WTC11 (cell line): ENCODE measurements around the gene ACOXL. TPM values are rescaled to one million over a fixed set of nuclear protein-coding genes. Genes with fewer than 3 reads are reported as not detected.

Source experiments
- CREM ChIP-seq: sonication (generic); formaldehyde crosslinking; IDR thresholded peaks from 2 replicates; pipeline ENCODE4 v1.8.1; 2022; ENCODE audit warnings: mild to moderate bottlenecking, missing genetic modification reagents, moderate library complexity
- FOXJ3 ChIP-seq: sonication (generic); formaldehyde crosslinking; IDR thresholded peaks from 2 replicates; pipeline ENCODE4 v1.9.0; 2021; ENCODE audit warnings: missing genetic modification reagents, mild to moderate bottlenecking, borderline replicate concordance
- JAZF1 ChIP-seq: fragments of 250-450 bp; sonication (Bioruptor Pico); IDR thresholded peaks from 2 replicates; pipeline ENCODE4 v1.9.0; 2021; ENCODE audit warnings: moderate library complexity, mild to moderate bottlenecking, inconsistent platforms
- MYBL2 ChIP-seq: sonication (generic); formaldehyde crosslinking; IDR thresholded peaks from 2 replicates; pipeline ENCODE4 v1.8.1; 2023; ENCODE audit warnings: mild to moderate bottlenecking, moderate library complexity, missing genetic modification reagents
- TCF7 ChIP-seq: sonication (generic); formaldehyde crosslinking; IDR thresholded peaks from 2 replicates; pipeline ENCODE4 v1.8.0; 2022; ENCODE audit warnings: mild to moderate bottlenecking, low read depth, missing genetic modification reagents, moderate library complexity
- TEAD1 ChIP-seq: sonication (generic); formaldehyde crosslinking; IDR thresholded peaks from 2 replicates; pipeline ENCODE4 v1.8.0; 2022; ENCODE audit warnings: mild to moderate bottlenecking, missing genetic modification reagents
- ZNF232 ChIP-seq: sonication (generic); formaldehyde crosslinking; IDR thresholded peaks from 2 replicates; pipeline ENCODE4 v1.8.0; 2022; ENCODE audit warnings: mild to moderate bottlenecking, missing genetic modification reagents
- total RNA-seq: library from RNA; stranded (reverse); gene quantifications from 3 replicates; pipeline ENCODE4 v1.2.3, GENCODE V29; 2021
- TF ChIP-seq, protein P1 (sequence below): fragments of 250-450 bp; sonication (Bioruptor Pico); IDR thresholded peaks from 2 replicates; pipeline ENCODE4 v1.9.0; 2021; ENCODE audit warnings: mild to moderate bottlenecking
- TF ChIP-seq, protein P2 (sequence below): sonication (generic); formaldehyde crosslinking; IDR thresholded peaks from 2 replicates; pipeline ENCODE4 v1.8.0; 2022; ENCODE audit warnings: mild to moderate bottlenecking, missing genetic modification reagents
- TF ChIP-seq, protein P3 (sequence below): sonication (generic); formaldehyde crosslinking; IDR thresholded peaks from 2 replicates; pipeline ENCODE4 v1.8.0; 2023; ENCODE audit warnings: missing genetic modification reagents, mild to moderate bottlenecking, borderline replicate concordance
- TF ChIP-seq, protein P4 (sequence below): sonication (generic); formaldehyde crosslinking; IDR thresholded peaks from 2 replicates; pipeline ENCODE4 v1.8.1; 2023; ENCODE audit warnings: mild to moderate bottlenecking, missing genetic modification reagents, borderline replicate concordance
- TF ChIP-seq, protein P5 (sequence below): sonication (generic); formaldehyde crosslinking; IDR thresholded peaks from 2 replicates; pipeline ENCODE4 v1.8.1; 2023; ENCODE audit warnings: mild to moderate bottlenecking, missing genetic modification reagents
- TF ChIP-seq, protein P6 (sequence below): fragments of 250-450 bp; sonication (Bioruptor Pico); IDR thresholded peaks from 2 replicates; pipeline ENCODE4 v2.1.2; 2022; ENCODE audit warnings: mild to moderate bottlenecking, moderate library complexity
- TF ChIP-seq, protein P7 (sequence below): sonication (generic); formaldehyde crosslinking; IDR thresholded peaks from 2 replicates; pipeline ENCODE4 v1.8.1; 2023; ENCODE audit warnings: mild to moderate bottlenecking, missing genetic modification reagents, moderate library complexity

Gene ACOXL
- total RNA-seq, 1 experiment from 2014 or later = 14.9 TPM

DNA sequence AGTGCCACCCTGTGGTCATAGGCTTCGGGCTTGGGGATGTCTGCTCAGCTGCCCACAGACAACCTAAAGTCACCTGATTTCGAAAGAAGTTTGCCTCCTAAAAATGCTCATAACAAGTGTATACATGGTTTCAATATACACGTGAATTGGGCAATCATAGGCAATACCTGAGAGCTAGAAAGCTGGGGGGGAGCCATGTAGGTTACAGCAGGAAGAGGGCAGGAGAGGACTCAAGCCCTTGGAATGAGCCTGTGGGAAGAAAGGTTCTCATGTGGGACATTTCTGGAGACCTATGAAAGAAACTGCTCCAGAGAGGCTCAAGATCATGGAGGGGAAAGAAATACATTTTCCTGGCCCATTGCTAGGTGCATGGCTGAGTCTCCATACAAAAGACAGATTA, 109.7 kb downstream of the ACOXL start (continued):
- TF ChIP-seq, protein P1, sequence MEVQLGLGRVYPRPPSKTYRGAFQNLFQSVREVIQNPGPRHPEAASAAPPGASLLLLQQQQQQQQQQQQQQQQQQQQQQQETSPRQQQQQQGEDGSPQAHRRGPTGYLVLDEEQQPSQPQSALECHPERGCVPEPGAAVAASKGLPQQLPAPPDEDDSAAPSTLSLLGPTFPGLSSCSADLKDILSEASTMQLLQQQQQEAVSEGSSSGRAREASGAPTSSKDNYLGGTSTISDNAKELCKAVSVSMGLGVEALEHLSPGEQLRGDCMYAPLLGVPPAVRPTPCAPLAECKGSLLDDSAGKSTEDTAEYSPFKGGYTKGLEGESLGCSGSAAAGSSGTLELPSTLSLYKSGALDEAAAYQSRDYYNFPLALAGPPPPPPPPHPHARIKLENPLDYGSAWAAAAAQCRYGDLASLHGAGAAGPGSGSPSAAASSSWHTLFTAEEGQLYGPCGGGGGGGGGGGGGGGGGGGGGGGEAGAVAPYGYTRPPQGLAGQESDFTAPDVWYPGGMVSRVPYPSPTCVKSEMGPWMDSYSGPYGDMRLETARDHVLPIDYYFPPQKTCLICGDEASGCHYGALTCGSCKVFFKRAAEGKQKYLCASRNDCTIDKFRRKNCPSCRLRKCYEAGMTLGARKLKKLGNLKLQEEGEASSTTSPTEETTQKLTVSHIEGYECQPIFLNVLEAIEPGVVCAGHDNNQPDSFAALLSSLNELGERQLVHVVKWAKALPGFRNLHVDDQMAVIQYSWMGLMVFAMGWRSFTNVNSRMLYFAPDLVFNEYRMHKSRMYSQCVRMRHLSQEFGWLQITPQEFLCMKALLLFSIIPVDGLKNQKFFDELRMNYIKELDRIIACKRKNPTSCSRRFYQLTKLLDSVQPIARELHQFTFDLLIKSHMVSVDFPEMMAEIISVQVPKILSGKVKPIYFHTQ (CRISPR knock-in tag) = no peak
- TF ChIP-seq ZNF232 (CRISPR knock-in tag) (no peak), FOXJ3 (CRISPR knock-in tag) (no peak), TEAD1 (no peak), CREM (CRISPR knock-in tag) (no peak), MYBL2 (no peak), TCF7 (no peak), JAZF1 (CRISPR knock-in tag) (no peak)
- TF ChIP-seq, protein P2, sequence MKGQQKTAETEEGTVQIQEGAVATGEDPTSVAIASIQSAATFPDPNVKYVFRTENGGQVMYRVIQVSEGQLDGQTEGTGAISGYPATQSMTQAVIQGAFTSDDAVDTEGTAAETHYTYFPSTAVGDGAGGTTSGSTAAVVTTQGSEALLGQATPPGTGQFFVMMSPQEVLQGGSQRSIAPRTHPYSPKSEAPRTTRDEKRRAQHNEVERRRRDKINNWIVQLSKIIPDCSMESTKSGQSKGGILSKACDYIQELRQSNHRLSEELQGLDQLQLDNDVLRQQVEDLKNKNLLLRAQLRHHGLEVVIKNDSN = no peak
- TF ChIP-seq, protein P3, sequence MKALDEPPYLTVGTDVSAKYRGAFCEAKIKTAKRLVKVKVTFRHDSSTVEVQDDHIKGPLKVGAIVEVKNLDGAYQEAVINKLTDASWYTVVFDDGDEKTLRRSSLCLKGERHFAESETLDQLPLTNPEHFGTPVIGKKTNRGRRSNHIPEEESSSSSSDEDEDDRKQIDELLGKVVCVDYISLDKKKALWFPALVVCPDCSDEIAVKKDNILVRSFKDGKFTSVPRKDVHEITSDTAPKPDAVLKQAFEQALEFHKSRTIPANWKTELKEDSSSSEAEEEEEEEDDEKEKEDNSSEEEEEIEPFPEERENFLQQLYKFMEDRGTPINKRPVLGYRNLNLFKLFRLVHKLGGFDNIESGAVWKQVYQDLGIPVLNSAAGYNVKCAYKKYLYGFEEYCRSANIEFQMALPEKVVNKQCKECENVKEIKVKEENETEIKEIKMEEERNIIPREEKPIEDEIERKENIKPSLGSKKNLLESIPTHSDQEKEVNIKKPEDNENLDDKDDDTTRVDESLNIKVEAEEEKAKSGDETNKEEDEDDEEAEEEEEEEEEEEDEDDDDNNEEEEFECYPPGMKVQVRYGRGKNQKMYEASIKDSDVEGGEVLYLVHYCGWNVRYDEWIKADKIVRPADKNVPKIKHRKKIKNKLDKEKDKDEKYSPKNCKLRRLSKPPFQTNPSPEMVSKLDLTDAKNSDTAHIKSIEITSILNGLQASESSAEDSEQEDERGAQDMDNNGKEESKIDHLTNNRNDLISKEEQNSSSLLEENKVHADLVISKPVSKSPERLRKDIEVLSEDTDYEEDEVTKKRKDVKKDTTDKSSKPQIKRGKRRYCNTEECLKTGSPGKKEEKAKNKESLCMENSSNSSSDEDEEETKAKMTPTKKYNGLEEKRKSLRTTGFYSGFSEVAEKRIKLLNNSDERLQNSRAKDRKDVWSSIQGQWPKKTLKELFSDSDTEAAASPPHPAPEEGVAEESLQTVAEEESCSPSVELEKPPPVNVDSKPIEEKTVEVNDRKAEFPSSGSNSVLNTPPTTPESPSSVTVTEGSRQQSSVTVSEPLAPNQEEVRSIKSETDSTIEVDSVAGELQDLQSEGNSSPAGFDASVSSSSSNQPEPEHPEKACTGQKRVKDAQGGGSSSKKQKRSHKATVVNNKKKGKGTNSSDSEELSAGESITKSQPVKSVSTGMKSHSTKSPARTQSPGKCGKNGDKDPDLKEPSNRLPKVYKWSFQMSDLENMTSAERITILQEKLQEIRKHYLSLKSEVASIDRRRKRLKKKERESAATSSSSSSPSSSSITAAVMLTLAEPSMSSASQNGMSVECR (CRISPR knock-in tag) = no peak
- TF ChIP-seq, protein P4, sequence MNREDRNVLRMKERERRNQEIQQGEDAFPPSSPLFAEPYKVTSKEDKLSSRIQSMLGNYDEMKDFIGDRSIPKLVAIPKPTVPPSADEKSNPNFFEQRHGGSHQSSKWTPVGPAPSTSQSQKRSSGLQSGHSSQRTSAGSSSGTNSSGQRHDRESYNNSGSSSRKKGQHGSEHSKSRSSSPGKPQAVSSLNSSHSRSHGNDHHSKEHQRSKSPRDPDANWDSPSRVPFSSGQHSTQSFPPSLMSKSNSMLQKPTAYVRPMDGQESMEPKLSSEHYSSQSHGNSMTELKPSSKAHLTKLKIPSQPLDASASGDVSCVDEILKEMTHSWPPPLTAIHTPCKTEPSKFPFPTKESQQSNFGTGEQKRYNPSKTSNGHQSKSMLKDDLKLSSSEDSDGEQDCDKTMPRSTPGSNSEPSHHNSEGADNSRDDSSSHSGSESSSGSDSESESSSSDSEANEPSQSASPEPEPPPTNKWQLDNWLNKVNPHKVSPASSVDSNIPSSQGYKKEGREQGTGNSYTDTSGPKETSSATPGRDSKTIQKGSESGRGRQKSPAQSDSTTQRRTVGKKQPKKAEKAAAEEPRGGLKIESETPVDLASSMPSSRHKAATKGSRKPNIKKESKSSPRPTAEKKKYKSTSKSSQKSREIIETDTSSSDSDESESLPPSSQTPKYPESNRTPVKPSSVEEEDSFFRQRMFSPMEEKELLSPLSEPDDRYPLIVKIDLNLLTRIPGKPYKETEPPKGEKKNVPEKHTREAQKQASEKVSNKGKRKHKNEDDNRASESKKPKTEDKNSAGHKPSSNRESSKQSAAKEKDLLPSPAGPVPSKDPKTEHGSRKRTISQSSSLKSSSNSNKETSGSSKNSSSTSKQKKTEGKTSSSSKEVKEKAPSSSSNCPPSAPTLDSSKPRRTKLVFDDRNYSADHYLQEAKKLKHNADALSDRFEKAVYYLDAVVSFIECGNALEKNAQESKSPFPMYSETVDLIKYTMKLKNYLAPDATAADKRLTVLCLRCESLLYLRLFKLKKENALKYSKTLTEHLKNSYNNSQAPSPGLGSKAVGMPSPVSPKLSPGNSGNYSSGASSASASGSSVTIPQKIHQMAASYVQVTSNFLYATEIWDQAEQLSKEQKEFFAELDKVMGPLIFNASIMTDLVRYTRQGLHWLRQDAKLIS (CRISPR knock-in tag) = no peak
- TF ChIP-seq, protein P5, sequence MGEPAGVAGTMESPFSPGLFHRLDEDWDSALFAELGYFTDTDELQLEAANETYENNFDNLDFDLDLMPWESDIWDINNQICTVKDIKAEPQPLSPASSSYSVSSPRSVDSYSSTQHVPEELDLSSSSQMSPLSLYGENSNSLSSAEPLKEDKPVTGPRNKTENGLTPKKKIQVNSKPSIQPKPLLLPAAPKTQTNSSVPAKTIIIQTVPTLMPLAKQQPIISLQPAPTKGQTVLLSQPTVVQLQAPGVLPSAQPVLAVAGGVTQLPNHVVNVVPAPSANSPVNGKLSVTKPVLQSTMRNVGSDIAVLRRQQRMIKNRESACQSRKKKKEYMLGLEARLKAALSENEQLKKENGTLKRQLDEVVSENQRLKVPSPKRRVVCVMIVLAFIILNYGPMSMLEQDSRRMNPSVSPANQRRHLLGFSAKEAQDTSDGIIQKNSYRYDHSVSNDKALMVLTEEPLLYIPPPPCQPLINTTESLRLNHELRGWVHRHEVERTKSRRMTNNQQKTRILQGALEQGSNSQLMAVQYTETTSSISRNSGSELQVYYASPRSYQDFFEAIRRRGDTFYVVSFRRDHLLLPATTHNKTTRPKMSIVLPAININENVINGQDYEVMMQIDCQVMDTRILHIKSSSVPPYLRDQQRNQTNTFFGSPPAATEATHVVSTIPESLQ = no peak
- TF ChIP-seq, protein P6, sequence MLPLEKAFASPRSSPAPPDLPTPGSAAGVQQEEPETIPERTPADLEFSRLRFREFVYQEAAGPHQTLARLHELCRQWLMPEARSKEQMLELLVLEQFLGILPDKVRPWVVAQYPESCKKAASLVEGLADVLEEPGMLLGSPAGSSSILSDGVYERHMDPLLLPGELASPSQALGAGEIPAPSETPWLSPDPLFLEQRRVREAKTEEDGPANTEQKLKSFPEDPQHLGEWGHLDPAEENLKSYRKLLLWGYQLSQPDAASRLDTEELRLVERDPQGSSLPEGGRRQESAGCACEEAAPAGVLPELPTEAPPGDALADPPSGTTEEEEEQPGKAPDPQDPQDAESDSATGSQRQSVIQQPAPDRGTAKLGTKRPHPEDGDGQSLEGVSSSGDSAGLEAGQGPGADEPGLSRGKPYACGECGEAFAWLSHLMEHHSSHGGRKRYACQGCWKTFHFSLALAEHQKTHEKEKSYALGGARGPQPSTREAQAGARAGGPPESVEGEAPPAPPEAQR (CRISPR knock-in tag) = no peak
- TF ChIP-seq, protein P7, sequence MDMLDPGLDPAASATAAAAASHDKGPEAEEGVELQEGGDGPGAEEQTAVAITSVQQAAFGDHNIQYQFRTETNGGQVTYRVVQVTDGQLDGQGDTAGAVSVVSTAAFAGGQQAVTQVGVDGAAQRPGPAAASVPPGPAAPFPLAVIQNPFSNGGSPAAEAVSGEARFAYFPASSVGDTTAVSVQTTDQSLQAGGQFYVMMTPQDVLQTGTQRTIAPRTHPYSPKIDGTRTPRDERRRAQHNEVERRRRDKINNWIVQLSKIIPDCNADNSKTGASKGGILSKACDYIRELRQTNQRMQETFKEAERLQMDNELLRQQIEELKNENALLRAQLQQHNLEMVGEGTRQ = no peak
